Measurements from ENCODE around the gene HSD17B2.
A peak's percentile ranks its signal among the peaks of the same experiment; 100 is the strongest.

HSD17B2 gene

DNA sequence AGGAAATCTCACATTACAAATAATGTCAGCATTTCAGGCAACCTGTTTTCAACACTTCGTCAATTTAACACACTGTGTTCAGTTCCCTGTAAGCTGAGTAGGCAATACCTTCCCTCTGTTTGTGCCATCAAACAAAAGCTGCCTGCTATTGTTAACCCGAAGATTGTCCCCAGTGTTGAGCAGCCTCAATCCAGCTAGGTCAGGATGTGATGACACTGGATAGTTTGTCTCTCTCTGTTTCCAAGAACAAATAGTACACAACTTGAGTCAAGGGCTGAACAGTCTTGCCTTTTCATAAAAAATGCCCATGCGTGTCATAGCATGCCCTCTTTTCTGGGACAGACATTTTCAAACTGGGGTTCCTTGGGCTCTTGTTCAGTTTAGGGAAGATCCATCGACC is 36.4 kb downstream of the HSD17B2 start:
- TF ChIP-seq, protein P1, sequence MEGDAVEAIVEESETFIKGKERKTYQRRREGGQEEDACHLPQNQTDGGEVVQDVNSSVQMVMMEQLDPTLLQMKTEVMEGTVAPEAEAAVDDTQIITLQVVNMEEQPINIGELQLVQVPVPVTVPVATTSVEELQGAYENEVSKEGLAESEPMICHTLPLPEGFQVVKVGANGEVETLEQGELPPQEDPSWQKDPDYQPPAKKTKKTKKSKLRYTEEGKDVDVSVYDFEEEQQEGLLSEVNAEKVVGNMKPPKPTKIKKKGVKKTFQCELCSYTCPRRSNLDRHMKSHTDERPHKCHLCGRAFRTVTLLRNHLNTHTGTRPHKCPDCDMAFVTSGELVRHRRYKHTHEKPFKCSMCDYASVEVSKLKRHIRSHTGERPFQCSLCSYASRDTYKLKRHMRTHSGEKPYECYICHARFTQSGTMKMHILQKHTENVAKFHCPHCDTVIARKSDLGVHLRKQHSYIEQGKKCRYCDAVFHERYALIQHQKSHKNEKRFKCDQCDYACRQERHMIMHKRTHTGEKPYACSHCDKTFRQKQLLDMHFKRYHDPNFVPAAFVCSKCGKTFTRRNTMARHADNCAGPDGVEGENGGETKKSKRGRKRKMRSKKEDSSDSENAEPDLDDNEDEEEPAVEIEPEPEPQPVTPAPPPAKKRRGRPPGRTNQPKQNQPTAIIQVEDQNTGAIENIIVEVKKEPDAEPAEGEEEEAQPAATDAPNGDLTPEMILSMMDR (IDR thresholded peaks at IDR 0.05; ENCODE audit: control insufficient read depth, extremely low read depth, insufficient read depth): no peak
- no peak overlapping the region for H3K4me3 ChIP-seq (ENCODE audit: low read depth, low read length)
- DNase-seq (ENCODE audit: low read depth): no peak

DNA sequence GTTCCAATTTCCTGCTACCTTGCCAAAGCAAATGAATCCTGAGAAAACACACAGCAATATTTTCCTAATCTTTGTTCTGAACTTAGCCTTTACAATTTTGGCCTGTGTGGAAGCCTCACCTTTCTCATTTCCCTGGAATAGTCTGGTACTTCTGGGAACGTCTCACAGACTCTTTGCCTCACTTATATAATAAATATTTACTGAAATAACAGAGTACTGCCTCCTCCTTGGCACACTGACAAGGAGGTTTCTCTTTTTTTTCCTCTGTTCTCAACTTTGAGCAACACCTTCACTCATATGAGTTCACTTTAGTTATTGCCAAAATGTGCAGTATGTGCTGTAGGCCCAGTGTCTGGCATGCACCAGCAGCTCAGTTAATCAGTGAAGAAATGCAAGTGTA is 37.3 kb downstream of the HSD17B2 start:
- TF ChIP-seq, protein P1 (IDR thresholded peaks at IDR 0.05; ENCODE audit: control insufficient read depth, extremely low read depth, insufficient read depth): no peak
- DNase-seq (ENCODE audit: low read depth): peak; percentile 41
- H3K4me3 ChIP-seq (ENCODE audit: low read depth, low read length): no peak overlapping the region

DNA sequence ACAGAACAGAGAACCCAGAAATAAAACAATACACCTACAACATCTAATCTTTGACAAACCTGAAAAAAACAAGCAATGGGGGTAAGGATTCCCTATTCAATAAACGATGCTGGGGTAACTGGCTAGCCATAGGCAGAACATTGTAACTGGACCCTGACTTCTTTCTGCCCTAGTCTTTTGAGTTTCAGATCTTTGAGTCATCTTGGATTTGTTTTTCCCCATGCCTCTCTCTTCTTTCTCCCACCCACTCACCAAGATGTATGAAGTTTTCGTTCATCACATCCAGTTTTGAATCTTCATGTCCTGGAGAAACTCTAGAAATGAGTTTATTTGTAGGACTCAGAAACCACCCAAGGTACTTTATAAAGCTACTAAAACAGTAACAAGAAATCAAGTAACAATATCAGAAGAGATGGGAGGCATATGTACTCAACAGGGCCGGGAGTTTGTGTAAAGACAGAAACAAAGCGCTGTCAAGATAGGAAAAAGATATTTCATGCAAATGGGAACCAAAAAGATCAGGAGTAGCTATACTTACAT is 39.0 kb downstream of the HSD17B2 start:
- no peak overlapping the region for H3K4me3 ChIP-seq (ENCODE audit: low read depth, low read length)
- TF ChIP-seq, protein P1 (IDR thresholded peaks at IDR 0.05; ENCODE audit: control insufficient read depth, extremely low read depth, insufficient read depth): no peak
- DNase-seq (ENCODE audit: low read depth): no peak

DNA sequence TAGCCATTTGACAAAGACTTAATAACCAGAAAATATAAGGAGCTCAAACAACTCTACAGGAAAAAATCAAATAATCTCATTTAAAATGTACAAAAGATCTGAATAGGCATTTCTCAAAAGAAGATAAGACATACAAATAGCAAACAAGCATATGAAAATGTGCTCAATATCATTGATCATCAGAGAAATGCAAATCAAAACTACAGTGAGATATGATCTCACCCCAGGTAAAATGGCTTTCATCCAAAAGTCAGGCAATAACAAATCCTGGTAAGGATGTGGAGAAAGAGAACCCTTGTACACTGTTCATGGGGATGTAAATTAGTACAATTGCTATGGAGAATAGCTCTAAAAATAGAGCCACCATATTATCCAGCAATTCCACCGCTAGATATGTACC is 43.1 kb downstream of the HSD17B2 start:
- TF ChIP-seq, protein P1 (IDR thresholded peaks at IDR 0.05; ENCODE audit: control insufficient read depth, extremely low read depth, insufficient read depth): no peak
- no peak for DNase-seq (ENCODE audit: low read depth)
- no peak overlapping the region for H3K4me3 ChIP-seq (ENCODE audit: low read depth, low read length)

DNA sequence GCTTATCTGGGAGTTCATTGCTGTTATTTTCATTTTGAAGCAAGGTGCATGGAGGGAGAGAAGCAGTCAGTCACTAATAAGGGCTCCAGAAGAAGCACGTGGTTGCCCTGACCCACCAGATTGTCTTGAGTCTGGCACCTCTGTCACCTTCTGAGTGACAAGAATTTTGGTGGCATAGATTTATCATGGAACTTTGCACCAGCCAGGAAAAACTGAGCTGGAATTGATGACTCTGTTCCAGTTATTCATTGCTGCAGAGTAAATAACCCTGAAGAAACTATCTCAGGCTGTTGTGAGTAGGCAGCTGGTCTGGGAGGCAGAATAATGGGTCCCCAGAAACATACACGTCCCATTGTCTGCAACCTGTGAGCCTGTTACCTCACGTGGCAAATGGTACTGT is 44.8 kb downstream of the HSD17B2 start:
- no peak for DNase-seq (ENCODE audit: low read depth)
- TF ChIP-seq, protein P1 (IDR thresholded peaks at IDR 0.05; ENCODE audit: control insufficient read depth, extremely low read depth, insufficient read depth): no peak
- no peak overlapping the region for H3K4me3 ChIP-seq (ENCODE audit: low read depth, low read length)

DNA sequence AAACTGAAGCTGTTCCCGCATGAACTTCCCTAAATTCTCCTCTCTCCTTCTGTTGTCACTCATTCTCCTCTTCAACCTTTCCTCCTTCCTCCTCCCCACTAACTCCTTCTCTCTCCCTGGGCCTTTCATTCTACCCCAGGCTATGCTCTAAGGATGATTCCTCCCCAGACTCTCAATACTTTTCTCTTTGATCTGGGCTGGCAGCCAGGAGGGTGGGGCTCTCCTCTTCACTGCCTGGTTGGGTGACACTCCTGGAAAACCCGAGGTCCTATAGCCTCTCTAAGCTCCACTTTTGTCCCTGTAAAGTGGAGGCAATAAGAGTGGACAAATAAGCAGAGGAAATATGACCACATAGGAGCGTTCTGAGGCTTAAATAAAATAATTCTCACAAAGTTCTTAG is 46.2 kb downstream of the HSD17B2 start:
- H3K4me3 ChIP-seq (ENCODE audit: low read depth, low read length): no peak overlapping the region
- no peak for DNase-seq (ENCODE audit: low read depth)
- TF ChIP-seq, protein P1 (IDR thresholded peaks at IDR 0.05; ENCODE audit: control insufficient read depth, extremely low read depth, insufficient read depth): no peak

DNA sequence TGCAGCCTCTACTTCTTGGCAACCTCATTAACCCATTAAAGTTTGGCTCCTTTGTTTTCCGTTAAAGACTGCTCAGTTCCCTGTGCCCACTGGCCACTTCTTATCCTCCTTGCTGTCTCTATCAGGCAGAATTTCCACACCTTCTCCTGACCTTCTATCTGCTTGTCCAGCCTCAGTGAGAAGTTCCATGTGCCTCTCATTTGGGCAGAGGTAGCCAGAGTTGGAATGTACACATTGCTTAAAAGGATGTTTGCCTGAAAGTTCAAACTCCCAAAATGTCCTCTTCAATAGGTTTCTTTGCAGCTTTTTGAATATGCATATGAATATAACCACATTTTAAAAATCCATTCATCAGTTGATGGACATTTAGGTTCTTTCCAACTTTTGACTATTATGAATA is 47.0 kb downstream of the HSD17B2 start:
- no peak overlapping the region for H3K4me3 ChIP-seq (ENCODE audit: low read depth, low read length)
- DNase-seq (ENCODE audit: low read depth): no peak
- TF ChIP-seq, protein P1 (IDR thresholded peaks at IDR 0.05; ENCODE audit: control insufficient read depth, extremely low read depth, insufficient read depth): no peak

Data from LNCaP clone FGC (cell line).